CD4-positive, alpha-beta T cell treated with Interleukin-17A for 4 hours (primary cell): ENCODE measurements around the gene OR6B3.

Experiments
- DNase-seq: peaks from one replicate; pipeline ENCODE4 v3.0.0-alpha.2; 2020; ENCODE audit warnings: mixed read lengths

Gene OR6B3

GRCh38 chr2:240043279-240043989 lies 9.9 kb downstream of the OR6B3 start:
- DNase-seq, result no peak

DNA sequence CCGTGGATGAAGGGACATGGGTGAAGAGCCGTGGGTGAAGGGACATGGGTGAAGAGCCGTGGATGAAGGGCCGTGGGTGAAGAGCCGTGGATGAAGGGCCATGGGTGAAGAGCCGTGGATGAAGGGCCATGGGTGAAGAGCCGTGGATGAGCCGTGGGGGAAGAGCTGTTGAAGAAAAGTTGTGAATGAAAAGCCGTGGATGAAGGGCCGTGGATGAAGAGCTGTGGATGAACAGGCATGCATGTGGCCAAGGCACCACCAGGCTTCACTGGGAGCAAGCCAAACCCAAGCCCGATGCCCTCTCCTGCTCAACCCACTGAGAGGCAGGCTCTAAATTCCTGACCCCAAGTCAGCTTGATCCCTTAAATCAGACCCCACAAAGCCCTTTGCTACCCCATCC lies 10.6 kb downstream of the OR6B3 start:
- DNase-seq, result no peak

DNA sequence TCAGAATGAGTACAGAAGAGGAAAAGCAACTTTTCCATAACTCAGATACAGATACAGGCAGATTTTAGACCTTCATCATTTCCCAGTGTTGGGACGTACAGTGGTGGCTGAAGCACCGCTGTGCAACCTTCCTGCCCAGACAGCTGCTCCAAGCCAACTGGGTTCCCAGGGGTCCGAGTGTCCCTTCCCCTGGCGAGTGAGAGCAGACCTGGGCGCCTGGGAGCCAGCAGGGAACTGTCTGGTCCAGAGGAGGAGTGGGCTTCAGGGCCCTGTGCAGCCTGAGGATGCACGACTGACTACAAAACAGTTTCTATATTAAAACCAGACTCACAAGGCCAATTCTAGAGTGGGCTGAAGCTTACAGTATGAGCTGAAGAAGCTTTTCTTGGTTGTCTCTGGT lies 12.0 kb downstream of the OR6B3 start:
- DNase-seq, result no peak

- DNase-seq, result no peak
Measured at GRCh38 chr2:240037358-240037757, 16.0 kb downstream of the OR6B3 start.

- no peak for DNase-seq
Measured at GRCh38 chr2:240033330-240033678, 20.0 kb downstream of the OR6B3 start.

DNA sequence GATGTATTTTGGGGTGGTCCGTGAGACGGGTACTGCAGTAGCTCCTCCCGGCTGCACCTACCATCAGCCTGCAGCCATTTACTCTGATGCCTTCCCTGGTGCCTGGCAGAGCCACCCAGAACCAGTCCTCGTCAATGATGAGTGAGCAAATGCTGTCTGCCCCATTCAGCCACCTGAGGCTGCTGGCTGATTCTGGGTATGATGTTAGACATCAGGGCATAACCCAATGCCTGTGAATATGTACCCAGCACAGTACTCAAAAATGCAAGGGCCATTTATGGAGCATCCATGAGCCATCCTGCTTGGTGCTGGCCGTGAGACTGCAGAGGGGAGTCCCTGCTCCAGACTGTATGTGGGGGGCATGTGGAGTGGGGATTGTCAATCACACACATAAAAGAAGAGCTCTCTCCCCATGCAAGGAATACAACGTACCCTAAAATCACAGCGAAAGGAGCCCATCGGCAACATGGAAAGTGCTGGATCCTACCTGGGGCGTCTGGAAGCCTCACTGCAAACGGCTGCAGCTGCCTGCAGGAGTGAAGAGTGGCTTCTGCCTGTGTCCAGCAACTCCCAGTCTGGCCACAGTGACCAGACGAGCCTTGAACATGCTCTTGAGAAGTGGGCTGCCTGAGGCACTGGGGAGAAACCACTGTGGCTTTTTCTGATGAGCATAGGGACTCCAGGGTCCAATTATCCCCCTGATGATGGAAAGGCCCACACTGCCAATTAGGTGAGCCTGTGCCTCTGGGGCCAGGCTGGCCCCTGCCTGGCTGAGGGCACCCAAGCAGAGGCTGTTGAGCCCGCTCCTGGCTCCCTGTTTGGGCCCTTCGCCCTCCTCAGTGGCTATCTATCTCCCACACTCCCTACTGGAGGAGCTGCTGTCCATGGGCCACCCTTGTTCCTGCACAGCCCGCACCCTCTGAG lies 20.7 kb downstream of the OR6B3 start:
- DNase-seq, result no peak

DNA sequence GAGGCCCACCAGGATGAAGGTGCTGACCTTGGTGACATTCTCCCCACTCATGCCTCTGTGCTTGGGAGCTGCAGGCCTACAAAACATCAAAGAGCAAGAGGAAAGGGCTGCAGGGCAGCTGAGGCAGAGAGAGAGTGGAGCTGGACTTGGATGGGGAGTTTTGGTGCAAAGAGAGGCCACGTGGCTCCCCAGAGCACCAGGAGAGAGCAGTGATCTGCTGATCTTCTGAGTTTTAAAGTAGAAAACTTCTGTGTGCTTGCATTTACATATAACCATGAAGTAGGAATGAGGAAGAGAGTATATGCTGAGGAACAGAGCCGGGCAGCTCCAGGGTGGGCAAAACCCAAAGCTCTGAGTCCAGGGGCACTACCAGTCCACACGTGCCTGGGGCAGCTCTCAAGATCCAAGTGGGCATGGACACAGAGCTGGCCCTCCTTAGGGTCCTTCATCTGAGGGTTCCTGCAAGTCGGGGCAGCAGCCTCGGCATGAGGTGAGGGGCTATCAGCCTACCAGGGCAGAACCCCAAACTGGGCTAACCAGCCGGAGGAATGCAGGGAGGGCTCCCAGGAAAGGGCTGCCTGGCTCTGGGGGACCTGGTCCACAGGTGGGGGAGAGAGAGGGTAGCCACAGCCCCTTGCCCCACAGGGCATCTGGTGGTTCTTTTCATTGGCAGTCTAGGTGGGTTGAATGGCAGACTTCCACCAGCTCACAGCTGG lies 22.8 kb downstream of the OR6B3 start, which contains the start of gene OR6B2:
TSS of gene OR6B2 (minus strand) at position 51 of the 716 bp plus-strand sequence. CDS start at position 51, 0 bp downstream.
- DNase-seq, result no peak

- no peak for DNase-seq
Measured at GRCh38 chr2:240024766-240025165, 28.6 kb downstream of the OR6B3 start.

GRCh38 chr2:240023792-240024191 lies 29.5 kb downstream of the OR6B3 start:
- DNase-seq, result no peak

- peak; percentile 74 for DNase-seq
Measured at GRCh38 chr2:240021488-240022104, 31.7 kb downstream of the OR6B3 start.

DNA sequence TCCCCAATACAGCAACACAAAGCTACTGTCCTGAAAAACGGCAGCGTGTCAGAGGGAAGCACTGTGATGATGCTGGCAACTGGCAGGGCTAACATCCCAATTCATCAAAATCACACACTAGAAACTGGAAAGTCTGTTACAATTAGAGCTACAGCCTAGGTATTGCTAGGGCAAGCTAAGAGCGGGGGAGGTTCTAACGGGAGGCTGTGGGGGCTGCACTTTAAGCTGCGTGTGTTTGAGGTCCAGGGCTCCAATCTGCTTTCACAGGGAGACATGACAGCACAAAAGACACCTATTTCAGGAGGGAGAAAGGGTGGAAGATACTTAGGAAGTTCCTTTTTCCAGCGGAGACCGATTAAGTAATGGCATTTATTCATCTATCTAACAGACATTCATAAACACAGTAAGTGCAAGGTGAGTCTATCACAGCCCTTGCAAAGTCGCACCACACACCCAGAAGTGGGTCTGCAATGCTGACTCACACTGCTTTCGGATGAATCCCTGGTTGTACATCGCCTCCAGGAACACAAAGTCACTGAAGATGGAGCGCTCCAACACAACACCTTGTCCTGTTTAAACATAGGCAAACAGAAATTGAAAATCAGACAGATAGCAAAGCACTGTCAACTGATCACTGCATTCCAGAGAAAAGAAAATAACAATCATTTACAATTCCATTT lies 35.1 kb downstream of the OR6B3 start:
- no peak for DNase-seq

DNA sequence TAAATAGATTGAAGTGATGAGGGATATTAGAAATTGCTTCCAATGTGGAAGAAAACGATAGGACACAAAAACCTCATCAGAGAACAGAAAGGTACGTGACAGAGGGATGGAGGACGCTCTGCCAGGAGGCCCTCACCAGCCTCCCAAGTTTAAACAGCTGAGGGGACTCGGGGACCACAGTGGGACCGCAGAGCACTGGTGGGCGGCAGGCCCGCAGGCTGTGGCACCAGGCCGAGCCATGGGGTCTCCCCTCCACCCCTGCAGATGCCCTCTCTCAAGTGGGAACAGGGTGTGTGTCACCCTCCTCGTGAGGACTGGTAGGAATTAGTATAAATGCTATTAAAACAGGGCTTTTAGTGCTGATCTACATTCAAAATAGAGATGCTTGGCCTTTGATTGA lies 39.0 kb downstream of the OR6B3 start:
- DNase-seq, result no peak

GRCh38 chr2:240013343-240013742 lies 40.0 kb downstream of the OR6B3 start:
- DNase-seq, result no peak

DNA sequence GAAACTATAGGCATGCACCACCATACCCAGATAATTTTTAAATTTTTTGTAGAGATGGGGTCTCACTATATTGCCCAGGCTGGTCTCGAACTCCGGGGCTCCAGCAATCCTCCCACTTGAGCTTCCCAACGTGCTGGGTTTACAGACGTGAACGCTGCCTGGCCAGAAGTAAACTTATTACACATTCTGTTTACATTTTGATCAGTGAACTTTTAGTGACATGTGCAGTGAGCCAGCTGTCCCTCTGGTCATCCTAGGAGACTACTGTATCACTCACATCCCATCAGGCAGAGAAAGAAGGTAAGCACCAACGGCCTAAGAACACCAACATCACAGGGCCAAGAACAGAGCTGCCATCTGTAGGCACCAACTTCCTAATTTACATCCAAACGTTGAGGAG lies 50.3 kb downstream of the OR6B3 start:
- no peak for DNase-seq

- no peak for DNase-seq
Measured at GRCh38 chr2:240000671-240001070, 52.6 kb downstream of the OR6B3 start.

GRCh38 chr2:239997686-239998409 lies 55.5 kb downstream of the OR6B3 start:
- DNase-seq, result no peak
